HG03045 (cell line): ENCODE measurements around the gene FARSB.
"Not testable (repeated sequence)": the region's sequence is repeated elsewhere in the genome, so short reads cannot be mapped to it uniquely, and the experiment has no call there.

Source experiments
- ATAC-seq: cut with Tn5 transposase; IDR thresholded peaks from one replicate; pipeline ENCODE4 v1.9.1; 2021; ENCODE audit warnings: mild to moderate bottlenecking, moderate library complexity; ENCODE audit not compliant: unreplicated experiment

The FARSB gene

GRCh38 chr2:222609381-222609780 lies 46.5 kb downstream of the FARSB start:
- no peak for ATAC-seq

- no peak for ATAC-seq
Measured at GRCh38 chr2:222608081-222608480, 47.8 kb downstream of the FARSB start.

DNA sequence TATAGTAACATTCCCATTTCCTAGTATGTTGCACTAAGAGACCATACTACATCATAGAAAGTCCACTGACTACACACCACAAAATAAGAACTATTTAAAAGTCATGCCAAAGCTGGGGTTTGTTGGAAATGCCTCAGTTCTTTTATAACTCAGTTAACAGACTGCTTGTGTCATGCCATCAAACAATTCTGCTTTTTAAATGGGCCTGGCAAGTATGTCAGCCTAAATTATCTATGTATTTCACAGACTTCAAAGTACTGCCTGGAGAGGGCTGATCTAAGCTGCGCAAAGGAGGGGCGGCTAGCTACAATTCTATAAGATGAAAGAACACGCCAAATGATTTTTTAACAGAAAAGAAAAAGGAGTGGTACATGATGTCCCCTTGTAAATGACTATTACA lies 49.6 kb downstream of the FARSB start:
- no peak for ATAC-seq

DNA sequence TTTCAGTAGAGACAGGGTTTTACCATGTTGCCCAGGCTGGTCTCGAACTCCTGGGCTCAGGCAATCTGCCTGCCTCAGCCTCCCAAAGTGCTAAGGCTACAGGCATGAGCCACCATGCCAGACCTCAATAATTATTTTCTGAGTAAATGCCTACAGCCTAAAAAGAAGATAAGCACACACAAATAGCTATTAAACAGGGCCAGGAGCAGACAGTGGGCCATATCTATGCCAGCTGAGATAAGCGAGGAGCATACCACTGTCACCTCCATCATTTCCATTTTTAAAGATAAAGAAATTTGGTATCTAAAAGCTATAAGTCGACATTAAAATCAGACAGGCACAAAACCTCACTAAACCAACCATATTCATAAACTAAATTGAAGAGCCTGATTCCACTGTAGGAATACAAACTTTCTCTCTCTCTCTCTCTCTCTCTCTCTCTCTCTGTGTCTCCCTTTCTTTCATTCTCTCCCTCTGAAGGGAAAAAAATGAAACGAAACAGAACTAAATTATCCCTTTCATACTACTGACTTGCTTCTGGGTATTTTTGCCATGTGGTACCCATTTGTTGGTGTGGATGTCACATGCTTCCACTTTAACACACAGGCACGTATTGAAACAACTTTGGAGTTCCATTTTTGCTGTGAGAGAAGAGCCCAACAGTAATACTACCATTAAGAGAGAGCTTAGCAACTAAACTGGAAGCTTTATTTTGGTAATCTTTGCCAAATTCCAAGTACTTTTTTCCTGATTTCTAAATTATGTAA lies 51.0 kb downstream of the FARSB start:
- no peak for ATAC-seq

DNA sequence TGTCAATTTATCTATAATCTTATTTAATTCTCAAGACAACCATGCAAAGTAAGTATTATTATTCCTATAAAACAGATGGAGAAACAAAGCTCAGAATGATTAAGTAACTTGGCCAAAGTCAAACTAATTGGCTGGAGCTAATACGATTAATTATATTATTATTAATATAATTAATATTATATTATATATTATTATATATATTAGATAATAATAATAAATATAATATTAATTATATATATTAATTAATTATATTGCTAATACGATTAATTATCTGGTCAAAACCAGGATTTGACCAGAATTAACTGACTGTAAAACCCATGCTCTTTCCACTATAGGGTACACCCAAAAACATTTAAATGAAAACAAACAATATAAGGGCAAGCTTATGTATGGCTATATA lies 52.4 kb downstream of the FARSB start:
- ATAC-seq: no peak

DNA sequence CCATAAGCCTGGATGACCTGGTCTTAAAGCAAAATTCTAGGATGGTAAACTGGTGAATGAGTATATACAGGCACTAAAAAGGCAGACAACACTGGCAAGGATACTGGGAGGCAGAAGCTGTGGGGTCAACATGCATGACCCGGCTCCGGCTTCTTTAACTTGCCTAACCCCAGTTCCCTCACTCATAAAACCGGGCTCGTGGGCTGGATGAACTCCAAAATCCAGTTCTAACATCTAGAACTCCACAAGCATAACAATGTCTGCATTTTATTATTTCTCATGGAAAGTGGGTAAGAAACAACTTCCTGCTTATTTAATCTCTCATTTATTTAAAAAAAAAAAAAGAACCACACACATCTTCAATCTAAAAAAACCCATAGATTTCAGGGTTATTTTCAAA lies 57.3 kb downstream of the FARSB start:
- no peak for ATAC-seq

GRCh38 chr2:222595581-222595980 lies 60.3 kb downstream of the FARSB start:
- no peak for ATAC-seq

DNA sequence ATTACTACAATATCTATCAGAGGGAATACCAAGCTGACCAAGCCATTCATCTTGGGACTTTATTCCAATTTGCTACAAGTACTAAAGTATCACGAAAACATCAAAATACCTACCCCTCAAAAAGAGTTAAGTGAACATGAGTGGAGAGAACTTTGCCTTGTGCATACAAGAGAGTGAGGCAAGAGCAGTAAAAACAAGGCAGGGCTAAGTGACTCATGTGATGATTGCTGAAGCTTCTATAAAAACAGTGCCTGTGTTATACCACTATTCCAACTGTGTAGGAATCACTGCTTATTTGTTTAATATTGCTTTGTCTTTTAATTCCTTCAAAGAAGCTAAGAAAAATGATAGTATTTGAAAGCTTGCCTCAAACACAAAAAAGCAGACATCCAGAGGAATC lies 61.2 kb downstream of the FARSB start:
- ATAC-seq: no peak

DNA sequence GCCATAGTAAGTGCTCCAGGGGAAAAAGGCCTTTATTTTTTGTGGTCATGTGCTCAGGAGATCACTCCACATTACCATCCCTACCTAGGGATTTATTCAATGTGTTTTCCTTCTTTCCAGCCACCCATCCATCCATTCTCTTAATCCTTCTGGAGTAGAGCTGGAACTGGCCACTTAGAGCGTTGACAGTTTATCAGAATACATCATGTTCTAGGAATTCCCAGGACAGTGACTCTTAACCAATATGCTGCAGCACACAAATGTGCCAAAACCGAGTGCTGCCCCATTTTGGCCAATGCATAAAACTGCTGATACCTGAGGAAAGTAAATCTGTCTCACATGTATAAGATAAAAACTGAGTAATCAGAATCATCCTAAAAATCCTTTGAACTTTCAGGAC lies 63.7 kb downstream of the FARSB start:
- no peak for ATAC-seq

GRCh38 chr2:222591661-222592060 lies 64.2 kb downstream of the FARSB start:
- ATAC-seq: no peak

DNA sequence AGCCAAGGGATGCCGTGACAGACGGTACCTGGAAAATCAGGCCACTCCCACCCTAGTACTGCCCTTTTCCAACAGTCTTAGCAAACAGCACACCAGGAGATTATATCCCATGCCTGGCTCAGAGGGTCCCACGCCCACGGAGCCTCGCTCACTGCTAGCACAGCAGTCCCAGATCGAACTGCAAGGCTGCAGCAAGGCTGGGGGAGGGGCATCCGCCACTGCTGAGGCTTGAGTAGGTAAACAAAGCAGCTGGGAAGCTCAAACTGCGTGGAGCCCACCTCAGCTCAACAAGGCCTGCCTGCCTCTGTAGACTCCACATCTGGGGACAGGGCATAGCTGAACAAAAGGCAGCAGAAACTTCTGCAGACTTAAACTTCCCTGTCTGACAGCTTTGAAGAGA lies 71.3 kb downstream of the FARSB start:
- not testable (repeated sequence) for ATAC-seq

- no peak for ATAC-seq
Measured at GRCh38 chr2:222582928-222583327, 73.0 kb downstream of the FARSB start.

- no peak for ATAC-seq
Measured at GRCh38 chr2:222577341-222577740, 78.6 kb downstream of the FARSB start.

- no peak for ATAC-seq
Measured at GRCh38 chr2:222576171-222577081, 79.5 kb downstream of the FARSB start.

DNA sequence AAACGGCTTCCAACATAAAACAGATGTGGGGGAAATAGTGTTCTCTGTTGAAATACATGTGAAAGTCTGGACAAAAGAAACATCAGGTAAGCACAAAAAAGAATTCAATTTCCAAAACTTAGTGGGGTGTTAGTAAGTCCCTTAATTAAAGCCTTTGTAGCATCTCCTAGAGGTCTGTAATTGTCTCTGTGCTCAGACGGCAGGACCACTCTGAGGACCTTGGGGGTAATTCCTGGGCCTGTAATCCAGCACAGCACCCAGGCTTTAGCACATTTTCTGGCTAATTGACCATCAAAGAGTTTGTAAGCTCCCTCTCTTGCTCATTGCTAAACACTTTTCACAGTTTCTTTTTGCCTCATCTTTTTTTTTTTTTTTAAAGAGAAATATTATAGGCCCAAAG lies 80.3 kb downstream of the FARSB start:
- no peak for ATAC-seq

DNA sequence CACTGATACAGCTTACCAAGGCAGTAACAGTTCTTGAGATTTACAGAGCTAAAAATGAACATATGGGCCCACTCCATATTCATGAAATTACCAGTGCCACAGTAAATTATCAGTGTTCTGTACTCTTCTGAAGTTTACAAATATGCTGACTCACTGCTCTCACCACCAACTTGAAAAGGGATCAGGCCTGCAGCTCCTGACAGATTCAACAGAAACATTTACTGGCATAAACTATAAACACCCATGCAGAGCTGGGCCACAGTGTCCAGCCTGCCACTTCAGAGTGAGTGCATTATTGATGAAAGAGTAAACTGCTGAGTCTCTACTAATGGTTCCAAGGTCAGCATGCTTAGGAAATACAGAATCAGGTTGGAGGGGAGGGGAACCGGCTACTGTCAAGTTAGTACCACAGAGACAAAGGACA lies 83.1 kb downstream of the FARSB start:
- ATAC-seq: no peak

GRCh38 chr2:222572264-222572721 lies 83.6 kb downstream of the FARSB start:
- no peak for ATAC-seq

DNA sequence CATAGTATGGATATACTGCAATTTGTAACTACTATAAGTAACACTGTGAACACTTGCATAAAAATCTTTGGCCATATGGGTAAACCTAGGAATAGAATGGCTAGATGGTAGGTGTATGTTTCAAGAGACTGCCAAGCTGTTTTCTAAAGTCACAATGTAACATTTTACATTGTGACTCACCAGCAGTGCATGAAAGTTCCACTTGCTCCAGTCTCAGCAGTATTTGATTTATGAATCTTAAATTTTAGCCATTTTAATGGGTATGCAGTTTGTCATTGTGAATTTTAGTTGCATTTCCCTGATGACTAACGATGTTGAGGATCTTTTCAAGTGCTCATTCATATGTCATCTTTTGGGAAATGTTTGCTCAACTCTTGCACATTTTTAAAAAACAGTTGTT lies 86.1 kb downstream of the FARSB start:
- no peak for ATAC-seq

DNA sequence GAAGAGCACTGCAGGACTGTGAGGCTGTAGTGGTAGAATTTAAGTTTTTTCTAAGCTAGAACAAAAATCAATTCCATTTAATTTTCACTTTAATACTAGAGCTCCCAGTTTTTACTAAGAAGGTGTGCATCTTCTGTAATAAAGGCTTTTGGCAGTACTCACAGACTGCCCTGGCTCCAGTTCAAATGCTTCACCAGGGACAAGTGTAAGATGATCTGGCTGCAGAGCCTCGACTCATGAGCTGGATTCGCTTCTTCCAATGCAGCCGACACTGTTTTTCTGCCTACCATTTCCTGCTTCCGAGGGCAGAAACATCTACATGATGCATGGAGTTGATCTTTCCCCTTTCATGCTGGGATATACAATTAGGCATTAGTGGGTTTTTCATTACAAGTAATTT lies 87.0 kb downstream of the FARSB start:
- no peak for ATAC-seq

GRCh38 chr2:222566229-222566628 lies 89.7 kb downstream of the FARSB start:
- ATAC-seq: no peak

GRCh38 chr2:222563936-222564335 lies 92.0 kb downstream of the FARSB start:
- no peak for ATAC-seq

DNA sequence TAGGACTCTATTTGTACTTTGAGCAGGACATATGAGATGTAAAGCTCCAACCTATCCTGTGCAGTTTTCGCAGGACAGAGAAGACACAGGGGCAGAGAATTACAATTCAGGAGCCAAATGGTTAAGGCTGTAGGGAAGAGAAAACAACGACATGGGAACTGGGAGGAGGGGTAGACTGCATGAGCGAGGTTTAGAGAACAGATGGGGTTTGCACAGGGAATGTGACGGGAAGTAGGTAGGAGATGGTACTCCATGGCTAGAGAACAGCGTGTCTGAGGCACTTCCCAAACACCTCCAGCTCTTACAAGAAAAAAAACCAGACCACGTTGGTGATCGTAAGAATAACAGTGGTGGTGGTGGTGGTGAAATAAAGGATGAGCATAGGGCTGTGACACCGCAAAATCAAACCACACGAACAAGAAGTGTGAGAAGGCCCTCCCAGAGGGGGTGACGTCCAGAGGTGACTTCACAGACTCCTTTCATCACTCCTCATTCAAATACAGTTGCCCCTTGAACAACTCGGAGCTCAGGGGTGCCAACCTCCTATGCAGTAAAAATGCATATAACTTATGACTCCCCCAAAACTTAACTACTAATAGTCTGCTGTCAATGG lies 92.7 kb downstream of the FARSB start:
- ATAC-seq: no peak
